NB4 (cell line): ENCODE data around the gene MSANTD1.

Source experiments
- POLR2A ChIP-seq: IDR thresholded peaks from 2 replicates; pipeline ENCODE4 v1.6.1; 2011; ENCODE audit warnings: mild to moderate bottlenecking; ENCODE audit not compliant: insufficient read length; ENCODE audit errors: extremely low read depth
- TF ChIP-seq, protein P1 (sequence below): IDR thresholded peaks from one replicate; pipeline ENCODE4 v1.5.1; 2012; ENCODE audit warnings: low read depth, low read length
- TF ChIP-seq, protein P2 (sequence below): IDR thresholded peaks from 2 replicates; pipeline ENCODE4 v1.6.1; 2011; ENCODE audit warnings: low read depth, low read length

DNA sequence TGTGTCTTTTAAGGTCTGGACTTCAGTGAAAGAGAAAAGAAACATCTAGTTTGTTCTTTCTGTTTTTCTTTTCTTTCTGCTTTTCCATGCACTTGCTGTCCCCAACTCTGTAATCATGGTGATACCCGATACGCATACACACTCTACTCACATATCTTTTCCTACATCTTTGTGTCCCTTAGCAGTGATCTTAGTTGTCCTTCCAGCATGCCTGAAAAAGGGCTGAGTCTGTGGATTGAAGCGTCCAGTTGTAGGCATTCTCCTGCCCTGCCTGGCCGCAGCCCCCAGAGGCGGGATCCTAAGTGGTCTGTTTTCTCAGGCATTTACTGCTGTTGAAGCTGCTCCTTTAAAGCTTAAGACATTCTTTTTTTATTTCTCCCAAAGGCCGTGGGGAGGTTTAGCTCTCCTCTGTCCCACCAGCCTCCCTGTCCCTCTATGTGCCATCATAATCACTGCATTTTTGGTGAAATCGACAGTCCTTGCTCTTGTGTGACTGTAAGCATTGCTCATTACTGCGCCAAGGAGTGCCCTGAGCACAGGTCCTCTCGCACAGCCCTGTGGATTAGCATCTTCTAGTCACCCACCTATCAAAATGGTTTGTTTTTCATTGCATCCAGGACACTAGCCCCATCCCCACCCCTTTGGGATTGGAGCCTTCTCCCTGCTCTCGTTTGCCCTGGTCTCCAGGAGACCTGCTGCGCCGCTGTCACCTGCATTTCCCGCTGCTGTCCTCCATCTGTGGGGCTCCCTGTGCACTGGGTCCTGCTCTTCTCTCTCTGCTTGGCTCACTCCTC lies 48.3 kb downstream of the MSANTD1 start:
- TF ChIP-seq, protein P1, sequence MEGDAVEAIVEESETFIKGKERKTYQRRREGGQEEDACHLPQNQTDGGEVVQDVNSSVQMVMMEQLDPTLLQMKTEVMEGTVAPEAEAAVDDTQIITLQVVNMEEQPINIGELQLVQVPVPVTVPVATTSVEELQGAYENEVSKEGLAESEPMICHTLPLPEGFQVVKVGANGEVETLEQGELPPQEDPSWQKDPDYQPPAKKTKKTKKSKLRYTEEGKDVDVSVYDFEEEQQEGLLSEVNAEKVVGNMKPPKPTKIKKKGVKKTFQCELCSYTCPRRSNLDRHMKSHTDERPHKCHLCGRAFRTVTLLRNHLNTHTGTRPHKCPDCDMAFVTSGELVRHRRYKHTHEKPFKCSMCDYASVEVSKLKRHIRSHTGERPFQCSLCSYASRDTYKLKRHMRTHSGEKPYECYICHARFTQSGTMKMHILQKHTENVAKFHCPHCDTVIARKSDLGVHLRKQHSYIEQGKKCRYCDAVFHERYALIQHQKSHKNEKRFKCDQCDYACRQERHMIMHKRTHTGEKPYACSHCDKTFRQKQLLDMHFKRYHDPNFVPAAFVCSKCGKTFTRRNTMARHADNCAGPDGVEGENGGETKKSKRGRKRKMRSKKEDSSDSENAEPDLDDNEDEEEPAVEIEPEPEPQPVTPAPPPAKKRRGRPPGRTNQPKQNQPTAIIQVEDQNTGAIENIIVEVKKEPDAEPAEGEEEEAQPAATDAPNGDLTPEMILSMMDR, result no peak
- no peak for TF ChIP-seq POLR2A
- TF ChIP-seq, protein P2, sequence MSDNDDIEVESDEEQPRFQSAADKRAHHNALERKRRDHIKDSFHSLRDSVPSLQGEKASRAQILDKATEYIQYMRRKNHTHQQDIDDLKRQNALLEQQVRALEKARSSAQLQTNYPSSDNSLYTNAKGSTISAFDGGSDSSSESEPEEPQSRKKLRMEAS, result no peak
